Endometrial microvascular endothelial cells (primary cell): Measurements from ENCODE around the gene MTCL3.

Experiments
- in situ Hi-C: cut with HindIII; loops from 2 replicates; pipeline ENCODE4 v1.10.0; 2017; ENCODE audit warnings: low sequenced_read_pairs, low pct_unique_long_range_greater_than_20kb; ENCODE audit errors: inconsistent ontology term

The MTCL3 gene

DNA sequence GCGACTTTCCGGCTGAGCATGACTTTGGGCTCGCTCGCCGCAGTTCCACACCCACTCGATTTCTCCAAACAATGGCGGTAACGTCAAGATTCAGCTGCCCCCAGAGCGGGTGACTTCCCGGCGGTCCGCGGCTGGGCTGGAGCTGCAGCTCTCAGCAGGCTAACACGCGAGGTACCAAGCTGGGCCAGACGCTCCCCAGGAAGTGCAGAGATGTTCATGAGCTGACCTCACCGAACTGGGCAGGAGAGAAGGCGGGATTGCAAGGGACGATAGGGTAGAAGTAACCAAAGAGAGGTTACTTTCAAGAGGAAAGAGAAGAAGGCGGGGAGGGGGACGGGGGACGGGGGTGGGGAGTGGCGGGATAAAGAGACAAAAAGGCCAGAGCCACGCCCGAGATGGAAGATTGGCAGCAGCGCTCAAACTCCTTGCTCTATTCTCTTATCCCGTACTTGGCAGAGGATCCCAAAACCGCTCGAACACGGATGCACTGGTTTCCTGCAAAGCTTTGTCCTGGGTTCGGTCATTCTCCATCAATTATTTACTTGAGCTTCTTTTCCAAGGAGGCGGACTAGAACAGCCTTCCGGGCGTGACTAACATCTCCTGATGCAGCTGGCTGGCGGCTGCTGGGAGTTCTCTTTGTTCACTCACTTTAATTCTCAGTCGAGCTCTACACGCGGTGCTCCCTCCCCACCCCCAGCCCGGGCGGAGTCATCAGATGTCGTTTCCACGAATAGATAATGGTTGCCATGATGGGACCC is at the start of gene MTCL3:
Gene MTCL3 (minus strand): TSS at position 626 of the 759 bp plus-strand sequence.
- in situ Hi-C loops: no loop called here

GRCh38 chr6:127567476-127567875 is 48.3 kb upstream of the MTCL3 start:
- in situ Hi-C loops: no loop called here

GRCh38 chr6:127566651-127567050 is 47.5 kb upstream of the MTCL3 start:
- in situ Hi-C loops: no loop called here

GRCh38 chr6:127566119-127566518 is 47.0 kb upstream of the MTCL3 start:
- in situ Hi-C loops: no loop called here

DNA sequence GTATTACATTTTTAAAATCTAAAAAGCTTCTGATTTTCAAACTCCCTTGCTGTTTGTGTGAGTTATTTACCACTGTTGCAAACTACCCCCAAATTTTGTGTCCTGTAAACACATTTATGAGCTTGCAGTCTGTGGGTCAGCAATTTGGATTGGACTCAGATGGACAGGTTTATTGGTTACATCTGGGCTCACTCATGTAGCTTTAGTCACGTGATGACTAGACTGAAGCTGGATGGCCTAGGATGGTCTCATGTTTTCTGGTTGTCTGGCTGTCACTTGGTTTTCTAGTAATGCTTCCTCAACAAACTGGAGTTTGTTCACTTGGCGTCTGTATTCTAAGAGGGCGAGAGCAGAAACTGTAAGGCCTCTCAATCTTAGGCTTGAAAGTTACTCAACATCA is 45.6 kb upstream of the MTCL3 start:
- in situ Hi-C loops: no loop called here

DNA sequence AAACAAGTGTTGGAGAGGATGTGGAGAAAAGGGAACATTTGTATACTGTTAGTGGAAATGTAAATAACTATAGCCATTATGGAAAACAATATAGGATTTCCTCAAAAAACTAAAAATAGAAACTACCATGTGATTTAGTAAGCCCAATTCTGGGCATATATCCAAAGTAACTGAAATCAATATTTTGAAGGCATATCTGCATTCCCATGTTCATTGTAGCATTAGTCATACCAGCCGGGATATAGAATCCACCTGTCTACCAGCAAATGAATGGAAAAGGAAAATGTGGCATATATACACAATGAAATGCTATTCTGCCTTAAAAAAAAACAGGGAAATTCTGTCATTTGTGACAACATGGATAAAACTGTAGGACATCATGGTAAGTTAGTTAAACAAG is 42.5 kb upstream of the MTCL3 start:
- in situ Hi-C loops: no loop called here

- in situ Hi-C loops: no loop called here
These were observed 35.4 kb upstream of the MTCL3 start for GRCh38 chr6:127554435-127555006.

DNA sequence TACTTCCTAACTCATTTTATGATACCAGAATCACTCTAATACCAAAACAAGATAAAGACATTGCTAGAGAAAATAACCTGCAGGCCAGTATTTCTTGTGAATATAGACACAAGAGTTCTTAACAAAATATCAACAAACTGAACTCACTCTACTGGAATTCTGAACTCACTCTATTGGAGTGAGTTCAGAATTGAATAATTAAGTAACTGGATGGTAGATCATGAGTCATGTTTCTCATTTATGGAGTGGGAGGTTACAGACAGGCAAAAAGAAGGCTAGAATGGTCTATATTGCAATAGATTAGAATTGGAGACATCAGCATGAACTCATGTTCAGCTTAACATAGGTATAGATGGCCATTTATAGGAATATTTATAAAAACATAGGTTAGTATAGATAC is 31.3 kb upstream of the MTCL3 start:
- in situ Hi-C loops: no loop called here

- in situ Hi-C loops: no loop called here
These were observed 28.9 kb upstream of the MTCL3 start for GRCh38 chr6:127547904-127548649.

- in situ Hi-C loops: no loop called here
These were observed 28.1 kb upstream of the MTCL3 start for GRCh38 chr6:127547215-127547614.

DNA sequence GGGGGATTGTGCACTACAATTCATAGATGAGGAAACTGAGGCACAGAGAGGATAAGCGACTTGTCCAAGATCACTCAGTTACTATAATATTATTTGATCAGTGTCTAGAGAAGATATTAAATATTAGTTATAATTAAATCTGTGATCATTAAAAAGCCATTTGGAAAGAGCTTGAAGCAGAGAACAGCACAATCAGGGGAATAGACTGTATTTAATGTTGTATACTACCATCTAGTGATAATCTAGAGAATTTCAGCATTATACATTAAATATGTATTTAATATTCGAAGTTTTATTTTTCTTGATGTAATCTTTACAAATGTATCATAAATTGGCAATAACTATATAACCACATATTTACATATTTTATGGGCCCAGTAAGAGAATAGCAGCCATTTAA is 20.1 kb upstream of the MTCL3 start:
- in situ Hi-C loops: no loop called here

DNA sequence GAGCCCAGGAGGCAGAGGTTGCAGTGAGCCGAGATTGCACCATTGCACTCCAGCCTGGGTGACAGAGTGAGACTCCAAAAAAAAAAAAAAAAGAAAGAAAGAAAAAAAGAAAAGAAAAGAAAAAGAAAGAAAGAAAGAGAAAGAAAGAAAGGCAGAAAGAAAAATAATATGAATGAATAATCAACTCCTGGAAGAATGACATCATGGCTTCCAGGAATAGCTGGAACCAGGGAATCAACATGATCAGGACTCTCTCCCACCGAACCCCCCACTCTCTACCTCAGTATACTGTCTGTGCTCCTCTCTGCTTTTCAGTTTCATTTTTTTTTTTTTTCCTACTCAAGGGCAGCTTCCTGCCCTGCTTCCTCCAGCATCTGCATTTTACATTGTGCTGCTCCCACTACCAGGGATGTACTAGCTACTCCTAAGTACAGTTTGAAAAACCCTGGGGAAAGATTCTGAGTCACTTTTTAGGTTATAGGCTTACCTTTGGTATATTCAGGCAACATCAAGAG is 19.7 kb upstream of the MTCL3 start:
- in situ Hi-C loops: no loop called here

DNA sequence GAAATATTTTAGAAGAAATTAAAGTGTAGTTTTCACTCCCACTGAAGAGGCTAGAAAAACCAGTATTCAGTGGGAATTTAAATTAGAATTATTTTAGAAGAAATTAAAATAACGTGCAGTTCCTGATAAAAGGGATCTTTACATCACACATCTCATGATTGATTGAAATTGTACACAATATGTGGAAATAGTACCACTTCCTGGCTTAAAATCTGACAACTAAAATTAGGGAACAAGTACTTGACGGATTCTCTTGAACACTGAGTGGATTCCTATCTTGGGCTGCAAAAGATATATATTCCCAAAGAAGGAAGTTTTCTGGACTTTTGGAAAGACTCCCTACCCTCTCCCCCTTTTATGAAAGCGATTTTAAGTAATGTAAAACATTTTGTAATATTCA is 14.6 kb upstream of the MTCL3 start:
- in situ Hi-C loops: no loop called here

DNA sequence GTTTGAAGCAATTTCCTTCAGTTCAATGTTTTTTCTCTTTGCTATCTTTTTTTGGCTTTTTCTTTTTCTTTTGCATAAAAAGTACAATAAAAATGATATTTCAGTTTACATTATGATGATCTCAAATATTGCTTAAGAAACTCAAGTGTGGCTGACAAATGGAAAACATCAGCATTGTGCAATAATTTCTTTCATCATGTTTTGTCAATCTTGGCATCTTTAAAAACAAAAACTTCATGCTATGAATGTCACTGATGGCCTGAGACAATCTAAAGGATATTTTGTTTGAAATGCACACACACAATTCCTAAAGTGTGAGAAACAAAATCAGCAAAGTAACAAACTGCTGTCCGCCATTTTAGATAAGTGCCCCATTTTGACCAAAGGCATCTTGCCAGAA is 13.9 kb upstream of the MTCL3 start:
- in situ Hi-C loops: no loop called here

DNA sequence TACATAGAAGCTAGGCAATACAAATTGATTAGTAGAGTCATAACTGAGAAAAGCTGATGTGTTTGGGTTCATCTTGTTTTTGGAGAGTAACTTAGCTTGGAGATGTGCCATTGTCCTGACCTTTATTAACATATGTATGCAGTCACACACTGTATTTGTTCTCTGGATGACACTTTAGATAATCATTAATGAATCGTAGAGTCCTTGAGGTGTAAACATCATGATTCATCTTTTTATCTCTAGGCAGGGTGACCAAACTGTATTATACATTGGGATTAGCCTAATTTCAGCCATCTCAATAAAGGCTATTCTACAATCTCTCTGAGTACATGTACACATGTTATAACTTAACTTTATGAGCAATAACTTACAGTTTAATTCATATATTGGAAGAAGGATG is 3.6 kb upstream of the MTCL3 start:
- in situ Hi-C loops: no loop called here

- in situ Hi-C loops: no loop called here
These were observed 931 bp upstream of the MTCL3 start for GRCh38 chr6:127520066-127520465.

DNA sequence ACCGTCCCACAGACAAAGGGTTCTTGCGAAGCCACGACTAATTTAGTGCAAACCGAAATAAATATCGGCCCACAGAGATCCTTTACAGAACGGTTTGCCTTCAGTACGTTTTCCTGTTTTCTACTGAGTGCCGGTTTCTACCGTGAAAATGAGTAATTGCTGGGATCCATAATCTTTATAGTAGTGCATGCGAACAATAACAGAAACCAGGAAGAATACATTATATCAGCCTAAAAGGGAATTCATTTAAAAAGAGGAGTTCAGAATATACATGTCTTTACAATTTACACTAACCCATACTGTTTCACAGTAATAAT is 292 bp upstream of the MTCL3 start:
- in situ Hi-C loops: no loop called here

GRCh38 chr6:127518191-127518709 is 885 bp downstream of the MTCL3 start:
- in situ Hi-C loops: no loop called here

DNA sequence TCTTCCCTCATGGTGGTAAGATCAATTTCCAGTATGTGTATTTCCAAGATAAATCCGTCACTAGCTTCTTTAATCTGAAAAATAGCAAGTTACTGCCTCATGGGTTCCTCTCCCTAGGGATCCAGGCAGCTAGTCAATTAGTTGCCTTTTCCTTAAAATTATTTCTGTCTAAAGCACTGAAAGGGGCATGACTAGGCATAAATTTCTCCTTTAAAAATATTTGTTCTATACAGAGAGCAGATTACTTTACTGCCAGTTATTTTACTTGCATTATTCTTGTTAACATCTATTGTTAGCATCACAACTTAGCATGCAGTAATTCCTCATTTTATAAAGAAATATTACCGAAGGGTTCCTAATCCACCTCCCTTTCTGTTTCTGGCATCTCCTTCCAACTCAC is 1.4 kb downstream of the MTCL3 start:
- in situ Hi-C loops: no loop called here
